ENCODE measurements around the gene ZNF280B. TPM values are rescaled to one million over a fixed set of nuclear protein-coding genes. Genes with fewer than 3 reads are reported as not detected.

The ZNF280B gene
- total RNA-seq, 1 experiment from 2014 or later = 8.2 TPM

GRCh38 chr22:22487869-22488597, 20.5 kb downstream of the ZNF280B start:
- Histone ChIP-seq H3K4me1 (ENCODE audit: insufficient read depth, low read length) (no peaks in the 10 kb centered on the region), H3K4me2 (ENCODE audit: insufficient read depth, insufficient read length, low read length) (no peak overlapping the region), H3K23ac (ENCODE audit: insufficient read length, low read depth, low read length) (no peak overlapping the region), H2BK15ac (ENCODE audit: low read depth, low read length) (no peak overlapping the region), H2BK120ac (ENCODE audit: low read depth, low read length, poor library complexity, severe bottlenecking) (no peak overlapping the region), H4K91ac (ENCODE audit: insufficient read length, low read depth, low read length) (no peak overlapping the region), H3K4ac (ENCODE audit: low read depth, low read length) (no peak overlapping the region), H4K5ac (ENCODE audit: insufficient read length, low read depth, low read length) (no peak overlapping the region), H2BK5ac (ENCODE audit: insufficient read length, low read length) (no peak overlapping the region), H3K79me1 (ENCODE audit: insufficient read depth, low read depth, low read length, poor library complexity, severe bottlenecking) (no peaks in the 10 kb centered on the region), H3K14ac (ENCODE audit: insufficient read depth, low read length) (no peak overlapping the region), H3K27me3 (ENCODE audit: insufficient read depth, low read length) (no peaks in the 10 kb centered on the region), H3K56ac (ENCODE audit: insufficient read length, low read depth, low read length) (no peak overlapping the region), H2AFZ (ENCODE audit: low read length) (no peak overlapping the region), H2BK12ac (ENCODE audit: insufficient read length, low read depth, low read length) (no peak overlapping the region), H3K23me2 (ENCODE audit: insufficient read length, low read depth, low read length, poor library complexity, severe bottlenecking) (no peaks in the 10 kb centered on the region), H3K9me3 (ENCODE audit: control insufficient read depth, low read depth, low read length) (no peaks in the 10 kb centered on the region), H3T11ph (ENCODE audit: low read length) (no peak overlapping the region), H2BK20ac (ENCODE audit: low read depth, low read length, poor library complexity, severe bottlenecking) (no peak overlapping the region), H3K18ac (ENCODE audit: insufficient read length, low read depth, low read length) (no peak overlapping the region), H3K27ac (ENCODE audit: insufficient read length, low read depth, low read length) (no peak overlapping the region), H4K20me1 (ENCODE audit: control insufficient read depth, insufficient read depth, insufficient read length) (no peaks in the 10 kb centered on the region), H3K79me2 (ENCODE audit: insufficient read depth, low read length) (no peaks in the 10 kb centered on the region), H3K9ac (ENCODE audit: extremely low read depth, insufficient read length, low read length) (no peak overlapping the region), H2AK5ac (ENCODE audit: insufficient read length, low read length) (no peak overlapping the region), H4K8ac (replicated peaks; ENCODE audit: insufficient read length, low read depth, low read length) (no peak overlapping the region)
- DNase-seq = no peak
- no CpG with 5 or more reads among the region's 12 CpGs for WGBS (ENCODE audit: extremely low coverage, insufficient read length, low lambda C conversion rate)
- peaks cover 2 to 3% of the 10 kb centered on the region in 2 experiments; a peak in 2 of 4 replicates for H3K4me1 Mint-ChIP-seq
- peaks cover 49% of the 10 kb centered on the region for H3K27me3 Mint-ChIP-seq (ENCODE audit: low read depth)
- H3K27ac Mint-ChIP-seq = no peak overlapping the region
- H3K36me3 Mint-ChIP-seq (ENCODE audit: insufficient read depth in 1 of 3, low read depth in 3 of 3) = peaks cover 30 to 50% (median 45%) of the 10 kb centered on the region in 3 experiments; a peak in 6 of 7 replicates
- no peak overlapping the region for H3K4me3 Mint-ChIP-seq
- no peak for TF ChIP-seq CTCF (conservative IDR thresholded peaks at IDR 0.05)
- H3K9me3 Mint-ChIP-seq = no peaks in the 10 kb centered on the region
